Measurements from ENCODE around the gene KRT85. TPM values are rescaled to one million over a fixed set of nuclear protein-coding genes. Genes with fewer than 3 reads are reported as not detected.
A peak's percentile ranks its signal among the peaks of the same experiment; 100 is the strongest.

KRT85 gene
- total and polyA plus RNA-seq, 2 of the 13 experiments (the other 11 are each of a cell fraction or from before 2014, with no cell fraction given): not detected

- H3K79me2 ChIP-seq (ENCODE audit: insufficient read depth, low read length): no peaks in the 10 kb centered on the region
- no peak for TF ChIP-seq KLF6 (CRISPR knock-in tag; IDR thresholded peaks at IDR 0.05)
- peak; percentile 74 for TF ChIP-seq ATF7 (IDR thresholded peaks at IDR 0.05)
- TF ChIP-seq ATF7 (CRISPR knock-in tag; IDR thresholded peaks at IDR 0.05): no peak
- no peak for TF ChIP-seq PHF21A (CRISPR knock-in tag; IDR thresholded peaks at IDR 0.05)
- no peak for TF ChIP-seq BATF2 (CRISPR knock-in tag; IDR thresholded peaks at IDR 0.05)
- ATAC-seq (no peak), FAIRE-seq (no peak), DNase-seq (ENCODE audit: low spot score) (no peak)
- no peak overlapping the region for H3K4me2 ChIP-seq (ENCODE audit: low read depth, low read length)
- CTCF ChIA-PET (ENCODE audit: low intra/inter-chr PET ratio, low total read pairs): no interaction called here
- no TSS peak for BruUV-seq (replicated peaks)
- H2AFZ ChIP-seq (ENCODE audit: low read length): no peak overlapping the region
- no peak overlapping the region for H3K9ac ChIP-seq (ENCODE audit: insufficient read depth, low read depth, low read length)
- in situ Hi-C loops (cut with HindIII; ENCODE audit: extremely low pct_ligation_motif_present, low pct_unique_long_range_greater_than_20kb) (no loop called here), intact Hi-C loops (cut with micrococcal nuclease; ENCODE audit: unreplicated experiment) (no loop called here)
- peaks cover 0 to 13% of the 10 kb centered on the region in 2 experiments; a peak in 1 of 5 replicates for H3K27me3 ChIP-seq (ENCODE audit: control insufficient read depth in 1 of 2, insufficient read depth in 2 of 2, low read length in 2 of 2)
- no peaks in the 10 kb centered on the region for H3K9me3 ChIP-seq (ENCODE audit: low read length)
- H4K20me1 ChIP-seq (ENCODE audit: insufficient read depth, low read length): no peaks in the 10 kb centered on the region
- WGBS (ENCODE audit: low lambda C conversion rate): 33% methylated on average over 2 of the region's 4 CpGs
- no peak overlapping the region for H3K27ac ChIP-seq (ENCODE audit: extremely low read length, insufficient read depth, low read length)
- no peaks in the 10 kb centered on the region for H3K36me3 ChIP-seq (replicated peaks in 1 of 2; ENCODE audit: control insufficient read depth in 1 of 2, insufficient read depth in 2 of 2, low read length in 2 of 2)
- H3K4me1 ChIP-seq (ENCODE audit: insufficient read depth, low read length): no peaks in the 10 kb centered on the region
- POLR2A ChIA-PET: no interaction called here
- no peak overlapping the region for H3K4me3 ChIP-seq (replicated peaks in 1 of 3; ENCODE audit: insufficient read depth in 1 of 3, low read depth in 2 of 3, low read length in 3 of 3)
Observed at GRCh38 chr12:52335598-52336262, 31.6 kb downstream of the KRT85 start.

GRCh38 chr12:52334185-52334584 lies 33.1 kb downstream of the KRT85 start:
- H2AFZ ChIP-seq (ENCODE audit: low read length): no peak overlapping the region
- BruUV-seq (replicated peaks): no TSS peak
- H3K9ac ChIP-seq (ENCODE audit: insufficient read depth, low read depth, low read length): no peak overlapping the region
- H3K4me2 ChIP-seq (ENCODE audit: low read depth, low read length): no peak overlapping the region
- intact Hi-C loops (cut with micrococcal nuclease; ENCODE audit: unreplicated experiment): no loop called here
- no peaks in the 10 kb centered on the region for H4K20me1 ChIP-seq (ENCODE audit: insufficient read depth, low read length)
- no peak for TF ChIP-seq AGO1 (IDR thresholded peaks at IDR 0.05; ENCODE audit: low read depth, low read length, poor library complexity, severe bottlenecking)
- peak; percentile 82 to 91 for TF ChIP-seq MAFK (conservative IDR thresholded peaks at IDR 0.05 in 1 of 2, IDR thresholded peaks at IDR 0.05 in 1 of 2; ENCODE audit: low read length in 2 of 2)
- no peak for TF ChIP-seq ZNF543 (CRISPR knock-in tag; IDR thresholded peaks at IDR 0.05)
- TF ChIP-seq MAFF (IDR thresholded peaks at IDR 0.05; ENCODE audit: low read depth, low read length): peak; percentile 89
- H3K79me2 ChIP-seq (ENCODE audit: insufficient read depth, low read length): no peaks in the 10 kb centered on the region
- in situ Hi-C loops (cut with HindIII; ENCODE audit: extremely low pct_ligation_motif_present, low pct_unique_long_range_greater_than_20kb): no loop called here
- H3K27ac ChIP-seq (ENCODE audit: extremely low read length, insufficient read depth, low read length): no peak overlapping the region
- peaks cover 0 to 8% of the 10 kb centered on the region in 2 experiments; a peak in 1 of 5 replicates for H3K27me3 ChIP-seq (ENCODE audit: control insufficient read depth in 1 of 2, insufficient read depth in 2 of 2, low read length in 2 of 2)
- no peaks in the 10 kb centered on the region for H3K36me3 ChIP-seq (replicated peaks in 1 of 2; ENCODE audit: control insufficient read depth in 1 of 2, insufficient read depth in 2 of 2, low read length in 2 of 2)
- POLR2A ChIA-PET: no interaction called here
- ATAC-seq (no peak), FAIRE-seq (no peak), DNase-seq (ENCODE audit: low spot score) (no peak)
- 27% methylated on average over 3 of the region's 3 CpGs for WGBS (ENCODE audit: low lambda C conversion rate)
- no peak overlapping the region for H3K4me3 ChIP-seq (replicated peaks in 1 of 3; ENCODE audit: insufficient read depth in 1 of 3, low read depth in 2 of 3, low read length in 3 of 3)
- CTCF ChIA-PET (ENCODE audit: low intra/inter-chr PET ratio, low total read pairs): no interaction called here
- no peaks in the 10 kb centered on the region for H3K9me3 ChIP-seq (ENCODE audit: low read length)
- no peaks in the 10 kb centered on the region for H3K4me1 ChIP-seq (ENCODE audit: insufficient read depth, low read length)
